KMS-11 (cell line): ENCODE measurements around the gene CAMTA1.

Experiments used
- H2AFZ ChIP-seq: fragments of 200-600 bp; sonication (generic); 2 replicates; pipeline ENCODE4 v1.6.1; 2016; ENCODE audit warnings: antibody characterized with exemption, mixed run types, low read depth
- H3K27ac ChIP-seq: fragments of 200-600 bp; sonication (generic); 2 replicates; pipeline ENCODE4 v1.6.1; 2016; ENCODE audit warnings: mild to moderate bottlenecking, mixed run types
- H3K27me3 ChIP-seq: fragments of 200-600 bp; sonication (generic); 2 replicates; pipeline ENCODE4 v1.6.1; 2017; ENCODE audit warnings: mild to moderate bottlenecking, low read depth, mixed run types, moderate library complexity; ENCODE audit not compliant: insufficient read depth
- H3K36me3 ChIP-seq: fragments of 200-600 bp; sonication (generic); 2 replicates; pipeline ENCODE4 v1.6.1; 2017; ENCODE audit warnings: mild to moderate bottlenecking, mixed run types; ENCODE audit not compliant: insufficient read depth
- H3K4me1 ChIP-seq: fragments of 200-600 bp; sonication (generic); 2 replicates; pipeline ENCODE4 v1.6.1; 2016; ENCODE audit warnings: mild to moderate bottlenecking, low read depth, mixed run types; ENCODE audit not compliant: poor library complexity, severe bottlenecking
- H3K4me2 ChIP-seq: fragments of 200-600 bp; sonication (generic); 2 replicates; pipeline ENCODE4 v1.7.0; 2016; ENCODE audit warnings: mild to moderate bottlenecking, mixed run types
- H3K4me3 ChIP-seq: fragments of 200-600 bp; sonication (generic); IDR thresholded peaks from 2 replicates; pipeline ENCODE4 v1.6.1; 2017; ENCODE audit warnings: low read depth, low read length, mixed read lengths; ENCODE audit not compliant: insufficient read depth
- H3K79me2 ChIP-seq: fragments of 200-600 bp; sonication (generic); 2 replicates; pipeline ENCODE4 v1.6.1; 2016; ENCODE audit warnings: low read depth, mixed run types; ENCODE audit not compliant: insufficient read depth
- H3K9ac ChIP-seq: fragments of 200-600 bp; sonication (generic); 2 replicates; pipeline ENCODE4 v1.6.1; 2016; ENCODE audit warnings: mild to moderate bottlenecking, mixed run types
- H4K20me1 ChIP-seq: fragments of 200-600 bp; sonication (generic); 2 replicates; pipeline ENCODE4 v1.6.1; 2016; ENCODE audit warnings: mild to moderate bottlenecking, mixed run types; ENCODE audit not compliant: insufficient read depth
- TF ChIP-seq, protein P1 (sequence below): fragments of 200-600 bp; sonication (generic); conservative IDR thresholded peaks from 2 replicates; pipeline ENCODE4 v1.6.1; 2017; ENCODE audit warnings: low read depth, mild to moderate bottlenecking, antibody characterized with exemption, low read length, moderate library complexity, mixed read lengths

CAMTA1 gene

GRCh38 chr1:7625401-7625800, 840.1 kb downstream of the CAMTA1 start:
- TF ChIP-seq, protein P1, sequence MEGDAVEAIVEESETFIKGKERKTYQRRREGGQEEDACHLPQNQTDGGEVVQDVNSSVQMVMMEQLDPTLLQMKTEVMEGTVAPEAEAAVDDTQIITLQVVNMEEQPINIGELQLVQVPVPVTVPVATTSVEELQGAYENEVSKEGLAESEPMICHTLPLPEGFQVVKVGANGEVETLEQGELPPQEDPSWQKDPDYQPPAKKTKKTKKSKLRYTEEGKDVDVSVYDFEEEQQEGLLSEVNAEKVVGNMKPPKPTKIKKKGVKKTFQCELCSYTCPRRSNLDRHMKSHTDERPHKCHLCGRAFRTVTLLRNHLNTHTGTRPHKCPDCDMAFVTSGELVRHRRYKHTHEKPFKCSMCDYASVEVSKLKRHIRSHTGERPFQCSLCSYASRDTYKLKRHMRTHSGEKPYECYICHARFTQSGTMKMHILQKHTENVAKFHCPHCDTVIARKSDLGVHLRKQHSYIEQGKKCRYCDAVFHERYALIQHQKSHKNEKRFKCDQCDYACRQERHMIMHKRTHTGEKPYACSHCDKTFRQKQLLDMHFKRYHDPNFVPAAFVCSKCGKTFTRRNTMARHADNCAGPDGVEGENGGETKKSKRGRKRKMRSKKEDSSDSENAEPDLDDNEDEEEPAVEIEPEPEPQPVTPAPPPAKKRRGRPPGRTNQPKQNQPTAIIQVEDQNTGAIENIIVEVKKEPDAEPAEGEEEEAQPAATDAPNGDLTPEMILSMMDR = no peak
- Histone ChIP-seq H3K4me2 (no peak overlapping the region), H2AFZ (no peak overlapping the region), H3K4me1 (no peaks in the 10 kb centered on the region), H3K4me3 (no peak overlapping the region), H3K79me2 (no peaks in the 10 kb centered on the region), H3K27ac (no peak overlapping the region), H3K9ac (no peak overlapping the region), H4K20me1 (no peaks in the 10 kb centered on the region), H3K27me3 (peaks cover 86% of the 10 kb centered on the region), H3K36me3 (no peaks in the 10 kb centered on the region)

DNA sequence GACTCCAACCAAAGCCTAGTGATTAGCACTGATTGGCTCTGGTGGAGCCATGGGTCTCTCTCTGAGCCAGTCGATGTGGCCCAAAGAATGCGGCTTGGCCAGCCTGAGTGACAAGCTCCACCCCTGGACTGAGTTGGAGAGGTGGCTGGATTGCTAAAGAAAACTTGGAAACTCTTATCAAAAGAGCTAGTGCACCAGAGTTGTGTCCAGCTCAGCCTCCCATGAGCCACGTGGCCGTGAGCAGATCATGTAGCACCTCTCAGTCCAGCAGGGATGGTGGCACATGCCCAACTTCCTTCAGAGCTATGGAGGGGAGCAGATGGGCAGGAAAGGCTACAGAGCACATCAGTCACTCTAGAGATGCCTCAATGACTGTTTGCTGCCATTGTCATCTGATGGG, 843.0 kb downstream of the CAMTA1 start:
- Histone ChIP-seq H3K9ac (no peak overlapping the region), H3K79me2 (no peaks in the 10 kb centered on the region), H2AFZ (no peak overlapping the region), H3K4me1 (no peaks in the 10 kb centered on the region), H3K4me3 (no peak overlapping the region), H3K27ac (no peak overlapping the region), H3K4me2 (no peak overlapping the region), H4K20me1 (no peaks in the 10 kb centered on the region), H3K27me3 (peaks cover 93% of the 10 kb centered on the region), H3K36me3 (no peaks in the 10 kb centered on the region)
- TF ChIP-seq, protein P1 = no peak

GRCh38 chr1:7629011-7629410, 843.8 kb downstream of the CAMTA1 start:
- TF ChIP-seq, protein P1 = no peak
- H4K20me1 ChIP-seq = no peaks in the 10 kb centered on the region
- H3K79me2 ChIP-seq = no peaks in the 10 kb centered on the region
- no peak overlapping the region for H3K4me2 ChIP-seq
- H3K36me3 ChIP-seq = no peaks in the 10 kb centered on the region
- H3K27ac ChIP-seq = no peak overlapping the region
- H3K4me1 ChIP-seq = no peaks in the 10 kb centered on the region
- H3K4me3 ChIP-seq = no peak overlapping the region
- no peak overlapping the region for H3K9ac ChIP-seq
- no peak overlapping the region for H2AFZ ChIP-seq
- H3K27me3 ChIP-seq = peaks cover 92% of the 10 kb centered on the region

- Histone ChIP-seq H3K9ac (no peak overlapping the region), H2AFZ (no peak overlapping the region), H3K4me1 (no peaks in the 10 kb centered on the region), H3K79me2 (no peaks in the 10 kb centered on the region), H4K20me1 (no peaks in the 10 kb centered on the region), H3K27me3 (peaks cover 92% of the 10 kb centered on the region), H3K4me3 (no peak overlapping the region), H3K27ac (no peak overlapping the region), H3K36me3 (no peaks in the 10 kb centered on the region), H3K4me2 (no peak overlapping the region)
- TF ChIP-seq, protein P1 = no peak
Observed at GRCh38 chr1:7629465-7630195, 844.4 kb downstream of the CAMTA1 start.
